ENCODE data around the gene CIT.

Gene CIT

GRCh38 chr12:119744900-119745606, 132.1 kb downstream of the CIT start:
- Histone ChIP-seq H3K27me3 (ENCODE audit: control insufficient read depth, insufficient read depth, low read length) (no peaks in the 10 kb centered on the region), H3K9ac (ENCODE audit: low read depth, low read length) (no peak overlapping the region), H3K9me3 (ENCODE audit: control insufficient read depth, insufficient read depth, low read length) (peaks cover 13% of the 10 kb centered on the region), H3K27ac (ENCODE audit: low read depth, low read length) (no peak overlapping the region), H3K4me3 (ENCODE audit: low read depth, low read length) (no peak overlapping the region), H3K4me1 (ENCODE audit: control insufficient read depth, insufficient read depth, low read length) (no peaks in the 10 kb centered on the region), H3K36me3 (ENCODE audit: control insufficient read depth, insufficient read depth, low read length) (peaks cover 57% of the 10 kb centered on the region)

DNA sequence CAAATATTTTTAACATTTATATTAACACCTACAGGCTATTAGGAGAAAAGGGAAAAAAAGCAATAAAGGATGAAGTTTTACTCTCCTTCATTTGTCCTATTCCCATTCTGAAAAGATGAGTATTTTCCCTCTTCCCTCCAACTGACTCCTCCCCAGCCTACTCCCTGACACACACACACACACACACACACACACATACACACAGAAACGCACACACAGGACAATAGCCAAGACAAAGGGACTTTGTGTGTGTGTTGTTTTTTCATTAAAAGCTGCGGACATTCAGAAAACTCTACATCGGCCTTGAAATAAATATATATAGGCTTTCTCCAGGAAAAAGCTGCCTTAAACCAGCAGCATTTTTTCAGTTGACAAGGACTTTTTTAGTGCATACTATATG, 134.4 kb downstream of the CIT start:
- H3K36me3 ChIP-seq (ENCODE audit: control insufficient read depth, insufficient read depth, low read length): peaks cover 36% of the 10 kb centered on the region
- no peaks in the 10 kb centered on the region for H3K27me3 ChIP-seq (ENCODE audit: control insufficient read depth, insufficient read depth, low read length)
- H3K4me1 ChIP-seq (ENCODE audit: control insufficient read depth, insufficient read depth, low read length): no peaks in the 10 kb centered on the region
- H3K9me3 ChIP-seq (ENCODE audit: control insufficient read depth, insufficient read depth, low read length): peaks cover 13% of the 10 kb centered on the region
- H3K9ac ChIP-seq (ENCODE audit: low read depth, low read length): no peak overlapping the region
- H3K27ac ChIP-seq (ENCODE audit: low read depth, low read length): no peak overlapping the region
- no peak overlapping the region for H3K4me3 ChIP-seq (ENCODE audit: low read depth, low read length)

DNA sequence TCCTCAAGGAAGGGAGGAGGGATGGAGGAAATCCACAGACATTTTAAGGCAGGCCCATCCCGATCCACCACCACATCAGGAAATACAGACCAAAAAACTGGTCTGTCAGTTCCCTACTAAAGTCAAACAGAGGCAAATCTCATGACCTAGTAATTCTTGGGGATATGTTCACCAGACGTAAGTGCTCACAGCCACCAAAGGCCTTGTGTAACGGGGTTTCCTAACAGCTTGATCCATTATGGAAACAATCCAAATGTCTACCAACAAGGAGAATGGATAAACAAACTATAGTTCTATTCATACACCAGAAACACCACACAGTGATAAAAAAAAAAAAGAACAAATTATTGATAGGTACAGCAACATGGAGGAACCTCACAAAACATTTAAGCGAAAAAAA, 136.3 kb downstream of the CIT start:
- H3K4me3 ChIP-seq (ENCODE audit: low read depth, low read length): no peak overlapping the region
- H3K36me3 ChIP-seq (ENCODE audit: control insufficient read depth, insufficient read depth, low read length): peaks cover 35% of the 10 kb centered on the region
- H3K9me3 ChIP-seq (ENCODE audit: control insufficient read depth, insufficient read depth, low read length): peaks cover 12% of the 10 kb centered on the region

GRCh38 chr12:119735079-119735478, 142.0 kb downstream of the CIT start:
- no peaks in the 10 kb centered on the region for H3K9me3 ChIP-seq (ENCODE audit: control insufficient read depth, insufficient read depth, low read length)

More for the DNA sequence above, 136.3 kb downstream of the CIT start:
- Histone ChIP-seq H3K9ac (ENCODE audit: low read depth, low read length) (no peak overlapping the region), H3K27me3 (ENCODE audit: control insufficient read depth, insufficient read depth, low read length) (no peaks in the 10 kb centered on the region), H3K4me1 (ENCODE audit: control insufficient read depth, insufficient read depth, low read length) (no peaks in the 10 kb centered on the region), H3K27ac (ENCODE audit: low read depth, low read length) (no peak overlapping the region)

DNA sequence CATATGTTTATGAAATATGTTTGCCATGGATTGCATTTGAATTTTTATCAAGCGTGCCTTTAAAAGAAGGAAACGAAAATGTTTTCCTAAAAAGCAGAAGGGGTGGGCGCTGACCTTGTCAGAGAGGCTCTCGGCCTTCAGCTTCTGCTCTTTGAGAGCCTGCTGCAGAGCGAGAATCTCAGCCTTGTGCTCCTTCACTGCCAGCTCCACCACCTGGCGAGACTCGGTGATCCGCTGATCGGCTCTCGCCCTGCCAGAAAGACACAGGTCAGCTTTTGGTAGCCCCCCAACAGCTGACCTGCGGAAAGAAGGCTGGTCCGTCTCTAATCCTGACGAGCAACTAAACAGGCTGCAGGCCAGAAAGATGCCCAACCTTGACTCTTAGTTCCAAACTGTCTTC, 146.7 kb downstream of the CIT start:
- Histone ChIP-seq H3K4me3 (ENCODE audit: low read depth, low read length) (no peak overlapping the region), H3K4me1 (ENCODE audit: control insufficient read depth, insufficient read depth, low read length) (no peaks in the 10 kb centered on the region), H3K27me3 (ENCODE audit: control insufficient read depth, insufficient read depth, low read length) (no peaks in the 10 kb centered on the region), H3K9me3 (ENCODE audit: control insufficient read depth, insufficient read depth, low read length) (no peaks in the 10 kb centered on the region), H3K36me3 (ENCODE audit: control insufficient read depth, insufficient read depth, low read length) (peaks cover 68% of the 10 kb centered on the region), H3K9ac (ENCODE audit: low read depth, low read length) (no peak overlapping the region), H3K27ac (ENCODE audit: low read depth, low read length) (no peak overlapping the region)

More at GRCh38 chr12:119735079-119735478, 142.0 kb downstream of the CIT start:
- Histone ChIP-seq H3K4me3 (ENCODE audit: low read depth, low read length) (no peak overlapping the region), H3K27me3 (ENCODE audit: control insufficient read depth, insufficient read depth, low read length) (no peaks in the 10 kb centered on the region), H3K4me1 (ENCODE audit: control insufficient read depth, insufficient read depth, low read length) (no peaks in the 10 kb centered on the region), H3K9ac (ENCODE audit: low read depth, low read length) (no peak overlapping the region), H3K27ac (ENCODE audit: low read depth, low read length) (no peak overlapping the region), H3K36me3 (ENCODE audit: control insufficient read depth, insufficient read depth, low read length) (peaks cover 33% of the 10 kb centered on the region)

DNA sequence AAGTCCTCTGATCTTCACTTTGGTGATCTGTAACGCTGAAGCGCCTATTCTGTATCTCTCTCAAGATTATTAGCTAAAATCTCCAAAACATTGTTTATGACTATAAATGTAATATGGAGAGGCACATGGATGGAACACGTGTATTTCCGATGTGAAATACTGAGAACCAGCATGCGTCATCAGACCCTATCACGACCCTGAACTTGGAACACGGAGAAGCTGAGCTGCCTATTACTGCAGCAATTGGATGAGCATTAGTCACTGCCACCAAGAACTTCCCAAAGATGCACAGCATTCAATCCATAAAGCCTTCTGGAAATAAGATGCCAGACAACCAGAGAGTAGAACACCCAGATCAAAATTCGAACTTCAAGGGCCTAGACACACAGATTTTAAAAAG, 147.2 kb downstream of the CIT start:
- no peaks in the 10 kb centered on the region for H3K4me1 ChIP-seq (ENCODE audit: control insufficient read depth, insufficient read depth, low read length)
- H3K9ac ChIP-seq (ENCODE audit: low read depth, low read length): no peak overlapping the region
- no peak overlapping the region for H3K27ac ChIP-seq (ENCODE audit: low read depth, low read length)
- H3K9me3 ChIP-seq (ENCODE audit: control insufficient read depth, insufficient read depth, low read length): no peaks in the 10 kb centered on the region
- H3K4me3 ChIP-seq (ENCODE audit: low read depth, low read length): no peak overlapping the region
- H3K27me3 ChIP-seq (ENCODE audit: control insufficient read depth, insufficient read depth, low read length): no peaks in the 10 kb centered on the region
- peaks cover 63% of the 10 kb centered on the region for H3K36me3 ChIP-seq (ENCODE audit: control insufficient read depth, insufficient read depth, low read length)

GRCh38 chr12:119728444-119728745, 148.7 kb downstream of the CIT start:
- H3K4me3 ChIP-seq (ENCODE audit: low read depth, low read length): no peak overlapping the region
- H3K27me3 ChIP-seq (ENCODE audit: control insufficient read depth, insufficient read depth, low read length): no peaks in the 10 kb centered on the region
- H3K36me3 ChIP-seq (ENCODE audit: control insufficient read depth, insufficient read depth, low read length): peaks cover 48% of the 10 kb centered on the region
- H3K4me1 ChIP-seq (ENCODE audit: control insufficient read depth, insufficient read depth, low read length): no peaks in the 10 kb centered on the region
- no peak overlapping the region for H3K27ac ChIP-seq (ENCODE audit: low read depth, low read length)
- H3K9ac ChIP-seq (ENCODE audit: low read depth, low read length): no peak overlapping the region
- H3K9me3 ChIP-seq (ENCODE audit: control insufficient read depth, insufficient read depth, low read length): no peaks in the 10 kb centered on the region

DNA sequence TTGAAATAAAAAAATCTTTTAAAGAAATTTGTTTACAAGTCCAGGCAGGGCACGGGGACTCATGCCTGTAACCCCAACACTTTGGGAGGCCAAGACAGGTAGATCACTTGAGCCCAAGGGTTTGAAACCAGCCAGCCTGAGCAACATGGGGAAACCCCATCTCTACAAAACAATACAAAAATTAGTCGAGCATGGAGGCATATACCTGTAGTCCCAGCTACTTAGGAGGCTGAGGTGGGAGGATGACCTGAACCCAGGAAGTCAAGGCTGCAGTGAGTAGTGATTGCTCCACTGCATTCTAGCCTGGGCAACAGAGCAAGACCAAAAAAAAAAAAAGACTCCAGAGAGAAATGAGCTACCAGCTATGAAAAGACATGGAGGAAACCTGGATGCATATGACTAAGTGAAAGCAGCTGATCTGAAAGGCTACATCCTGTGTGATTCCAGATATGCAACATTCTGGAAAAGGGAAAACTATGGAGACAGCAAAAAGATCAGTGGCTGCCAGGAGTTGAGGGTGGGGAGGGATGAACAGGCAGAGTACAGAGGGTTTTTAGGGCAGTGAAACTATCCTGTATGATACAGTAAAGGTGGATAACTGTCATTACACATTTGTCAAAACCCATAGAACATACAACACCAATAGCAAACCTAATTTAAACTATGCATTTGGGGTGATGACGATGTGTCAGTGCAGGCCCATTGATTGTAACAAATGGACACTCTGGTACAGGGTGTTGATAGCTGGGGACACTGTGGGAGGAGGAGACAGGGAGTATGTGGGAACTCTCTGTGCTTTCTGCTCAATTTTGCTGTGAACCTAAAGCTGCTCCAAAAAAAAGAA, 149.3 kb downstream of the CIT start:
- H3K27ac ChIP-seq (ENCODE audit: low read depth, low read length): no peak overlapping the region
- H3K36me3 ChIP-seq (ENCODE audit: control insufficient read depth, insufficient read depth, low read length): peaks cover 45% of the 10 kb centered on the region
- H3K4me3 ChIP-seq (ENCODE audit: low read depth, low read length): no peak overlapping the region
- no peaks in the 10 kb centered on the region for H3K9me3 ChIP-seq (ENCODE audit: control insufficient read depth, insufficient read depth, low read length)
- no peaks in the 10 kb centered on the region for H3K27me3 ChIP-seq (ENCODE audit: control insufficient read depth, insufficient read depth, low read length)
- H3K9ac ChIP-seq (ENCODE audit: low read depth, low read length): no peak overlapping the region
- no peaks in the 10 kb centered on the region for H3K4me1 ChIP-seq (ENCODE audit: control insufficient read depth, insufficient read depth, low read length)

DNA sequence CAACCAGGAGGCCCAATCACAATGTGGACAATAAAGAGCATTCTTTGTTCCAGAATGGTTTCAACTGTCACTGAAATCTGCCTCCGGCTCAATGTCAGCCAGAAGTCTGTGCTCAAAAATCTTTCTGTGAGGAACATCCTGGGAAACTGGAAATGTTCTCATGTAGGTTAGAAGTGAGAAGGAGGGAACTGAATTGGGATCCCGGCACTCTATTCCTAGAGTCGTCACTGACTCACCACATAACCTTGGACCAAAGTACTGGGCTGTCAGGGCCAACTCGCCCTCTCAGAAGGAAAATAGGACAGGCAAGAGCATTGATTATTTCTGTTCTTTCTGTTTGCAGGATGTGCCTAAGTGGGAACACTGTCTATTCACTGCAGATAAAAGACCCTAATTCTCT, 151.6 kb downstream of the CIT start:
- Histone ChIP-seq H3K36me3 (ENCODE audit: control insufficient read depth, insufficient read depth, low read length) (peaks cover 47% of the 10 kb centered on the region), H3K27me3 (ENCODE audit: control insufficient read depth, insufficient read depth, low read length) (no peaks in the 10 kb centered on the region), H3K4me1 (ENCODE audit: control insufficient read depth, insufficient read depth, low read length) (no peaks in the 10 kb centered on the region), H3K9me3 (ENCODE audit: control insufficient read depth, insufficient read depth, low read length) (no peaks in the 10 kb centered on the region), H3K4me3 (ENCODE audit: low read depth, low read length) (no peak overlapping the region), H3K9ac (ENCODE audit: low read depth, low read length) (no peak overlapping the region), H3K27ac (ENCODE audit: low read depth, low read length) (no peak overlapping the region)

GRCh38 chr12:119721306-119721705, 155.8 kb downstream of the CIT start:
- peaks cover 45% of the 10 kb centered on the region for H3K36me3 ChIP-seq (ENCODE audit: control insufficient read depth, insufficient read depth, low read length)
- H3K9ac ChIP-seq (ENCODE audit: low read depth, low read length): no peak overlapping the region
- no peaks in the 10 kb centered on the region for H3K27me3 ChIP-seq (ENCODE audit: control insufficient read depth, insufficient read depth, low read length)
- no peak overlapping the region for H3K27ac ChIP-seq (ENCODE audit: low read depth, low read length)
- H3K4me3 ChIP-seq (ENCODE audit: low read depth, low read length): no peak overlapping the region
- H3K9me3 ChIP-seq (ENCODE audit: control insufficient read depth, insufficient read depth, low read length): no peaks in the 10 kb centered on the region
- no peaks in the 10 kb centered on the region for H3K4me1 ChIP-seq (ENCODE audit: control insufficient read depth, insufficient read depth, low read length)

- Histone ChIP-seq H3K9ac (ENCODE audit: low read depth, low read length) (no peak overlapping the region), H3K27me3 (ENCODE audit: control insufficient read depth, insufficient read depth, low read length) (no peaks in the 10 kb centered on the region), H3K4me3 (ENCODE audit: low read depth, low read length) (no peak overlapping the region), H3K27ac (ENCODE audit: low read depth, low read length) (no peak overlapping the region), H3K36me3 (ENCODE audit: control insufficient read depth, insufficient read depth, low read length) (peaks cover 46% of the 10 kb centered on the region), H3K9me3 (ENCODE audit: control insufficient read depth, insufficient read depth, low read length) (no peaks in the 10 kb centered on the region), H3K4me1 (ENCODE audit: control insufficient read depth, insufficient read depth, low read length) (no peaks in the 10 kb centered on the region)
Observed at GRCh38 chr12:119720349-119720748, 156.8 kb downstream of the CIT start.

Measured in HUES48 (cell line).